Kidney capillary endothelial cell (primary cell): ENCODE results near the gene FOXD4L1.
"Not testable (repeated sequence)": the region's sequence is repeated elsewhere in the genome, so short reads cannot be mapped to it uniquely, and the experiment has no call there.

Experiments used
- DNase-seq: peaks from one replicate; pipeline ENCODE4 v3.0.0-alpha.2; 2018; ENCODE audit warnings: low spot score

The FOXD4L1 gene

GRCh38 chr2:113524986-113525385 is 26.5 kb downstream of the FOXD4L1 start:
- not testable (repeated sequence) for DNase-seq

GRCh38 chr2:113527350-113528045 is 29.0 kb downstream of the FOXD4L1 start:
- not testable (repeated sequence) for DNase-seq

- not testable (repeated sequence) for DNase-seq
Observed at GRCh38 chr2:113528126-113528525, 29.7 kb downstream of the FOXD4L1 start.

- not testable (repeated sequence) for DNase-seq
Observed at GRCh38 chr2:113528904-113529303, 30.4 kb downstream of the FOXD4L1 start.

- DNase-seq: not testable (repeated sequence)
Observed at GRCh38 chr2:113532991-113533390, 34.5 kb downstream of the FOXD4L1 start.

GRCh38 chr2:113536573-113536972 is 38.1 kb downstream of the FOXD4L1 start:
- not testable (repeated sequence) for DNase-seq

GRCh38 chr2:113540834-113541203 is 42.4 kb downstream of the FOXD4L1 start:
- DNase-seq: not testable (repeated sequence)

- not testable (repeated sequence) for DNase-seq
Observed at GRCh38 chr2:113541204-113541975, 42.9 kb downstream of the FOXD4L1 start.

GRCh38 chr2:113541976-113542485 is 43.6 kb downstream of the FOXD4L1 start:
- not testable (repeated sequence) for DNase-seq

GRCh38 chr2:113542529-113542928 is 44.1 kb downstream of the FOXD4L1 start:
- DNase-seq: not testable (repeated sequence)
